Measurements from ENCODE around the gene TPD52L2. TPM values are rescaled to one million over a fixed set of nuclear protein-coding genes. Genes with fewer than 3 reads are reported as not detected.
A peak's percentile ranks its signal among the peaks of the same experiment; 100 is the strongest.

The TPD52L2 gene
- total RNA-seq, 1 experiment from 2014 or later: 147 TPM

DNA sequence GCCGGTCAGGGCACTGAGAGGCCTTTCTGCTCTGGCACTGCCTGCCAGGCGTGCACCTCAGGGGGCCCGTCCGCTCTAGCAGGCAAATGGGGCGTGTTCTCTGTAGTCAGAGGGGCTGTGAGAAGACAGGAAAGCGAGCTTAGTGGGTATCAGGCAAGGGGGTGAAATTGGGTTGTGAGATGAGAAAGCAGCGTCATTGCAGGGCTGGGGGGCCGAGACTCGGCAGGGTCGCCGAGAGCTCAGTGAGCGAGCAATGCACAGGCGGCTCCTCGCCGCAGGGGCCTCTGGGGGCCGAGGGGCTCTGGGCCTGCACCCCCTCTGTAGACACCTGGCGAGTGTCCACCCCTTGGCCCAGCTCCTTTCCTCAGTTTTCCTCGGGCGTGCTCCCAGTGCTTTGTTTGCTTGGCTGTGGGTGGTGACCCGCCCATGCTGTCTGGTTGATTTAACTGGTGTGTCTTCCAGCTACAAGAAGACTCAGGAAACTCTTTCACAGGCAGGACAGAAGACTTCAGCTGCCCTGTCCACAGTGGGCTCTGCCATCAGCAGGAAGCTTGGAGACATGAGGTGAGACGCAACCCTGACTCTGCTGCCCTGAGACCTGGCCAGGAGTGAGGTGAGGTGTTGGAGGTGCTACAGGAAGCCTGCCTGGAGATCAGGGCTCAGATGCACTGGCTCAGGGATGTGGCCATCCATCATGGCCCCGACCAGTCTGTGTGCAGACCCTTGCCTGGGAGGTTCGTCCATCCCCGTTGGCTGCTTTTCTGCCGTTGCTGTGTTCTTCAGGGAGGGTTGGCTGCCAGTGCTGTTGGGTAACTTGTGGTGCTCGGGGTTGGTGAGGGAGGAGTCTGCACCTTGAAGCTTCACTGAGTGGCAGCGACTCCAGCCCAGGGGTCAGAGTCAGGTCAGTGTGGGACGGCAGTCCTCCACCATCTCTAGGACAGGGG is 17.5 kb downstream of the TPD52L2 start:
- DNase-seq: no peak
- H2AFZ ChIP-seq (ENCODE audit: low read length): no peak overlapping the region
- CTCF ChIA-PET: no interaction called here
- peak; percentile 32; the same call in 1 of the 2 replicates for ATAC-seq
- no peak for TF ChIP-seq EZH2 (IDR thresholded peaks at IDR 0.05; ENCODE audit: low read length, unreplicated experiment)
- TF ChIP-seq CTCF (conservative IDR thresholded peaks at IDR 0.05; ENCODE audit: low read depth, low read length): no peak
- TF ChIP-seq EZH2phosphoT487 (IDR thresholded peaks at IDR 0.05; ENCODE audit: borderline replicate concordance, low read length): no peak
- POLR2A ChIA-PET (ENCODE audit: unreplicated experiment): interaction anchor here (1.1 kb wide), 1 partner anchor 12 kb away, joined by 5 read pairs; no protein-coding TSS in a partner anchor
- BruUV-seq (replicated peaks): no TSS peak
- H3K36me3 ChIP-seq (ENCODE audit: low read depth, low read length): peaks cover 58% of the 10 kb centered on the region
- no peak overlapping the region for H3K4me3 ChIP-seq (ENCODE audit: low read length)
- H3K9ac ChIP-seq (ENCODE audit: low read length): no peak overlapping the region
- no peaks in the 10 kb centered on the region for H3F3A ChIP-seq (ENCODE audit: low read length, unreplicated experiment)
- intact Hi-C loops (cut with micrococcal nuclease): no loop called here
- H3K4me2 ChIP-seq (ENCODE audit: low read length): no peak overlapping the region
- peaks cover 43% of the 10 kb centered on the region for H4K20me1 ChIP-seq (ENCODE audit: low read length)
- no peak overlapping the region for H3K27ac ChIP-seq (ENCODE audit: low read length)
- H3K9me3 ChIP-seq (ENCODE audit: low read length): no peaks in the 10 kb centered on the region
- H3K79me2 ChIP-seq (ENCODE audit: low read length): peaks cover 66% of the 10 kb centered on the region
- H3K4me1 ChIP-seq (ENCODE audit: insufficient read depth, low read length): 0 out of 2 replicates have a peak, but pooled peaks cover 8% of the 10 kb centered on the region
- no peaks in the 10 kb centered on the region for H3K9me2 ChIP-seq (replicated peaks; ENCODE audit: low read length)
- H3K27me3 ChIP-seq (ENCODE audit: low read length): no peaks in the 10 kb centered on the region

DNA sequence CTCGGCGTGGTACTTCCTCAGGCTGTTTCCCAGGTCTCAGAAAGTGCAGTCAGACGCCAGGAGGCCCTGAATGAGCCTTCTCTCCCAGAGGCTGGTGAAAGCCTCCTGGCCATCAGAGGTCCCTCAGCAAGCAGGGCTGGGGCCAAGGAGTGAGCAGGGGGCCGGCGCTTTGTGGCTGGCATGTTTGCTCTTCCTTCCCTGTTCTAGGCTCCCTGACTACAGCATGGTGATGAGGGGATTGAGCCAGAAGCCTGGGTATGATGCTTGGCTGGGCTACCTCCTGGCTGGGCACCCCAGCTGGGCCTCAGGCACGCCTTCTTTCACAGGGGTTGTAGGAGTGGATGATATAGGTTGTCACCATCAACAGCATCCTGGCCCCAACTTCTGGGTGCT is 18.1 kb downstream of the TPD52L2 start:
- H3K79me2 ChIP-seq (ENCODE audit: low read length): peaks cover 64% of the 10 kb centered on the region
- ChIA-PET POLR2A (ENCODE audit: unreplicated experiment) (interaction anchor here (1.1 kb wide), 1 partner anchor 11 kb away, joined by 5 read pairs; no protein-coding TSS in a partner anchor), CTCF (no interaction called here)
- no peak overlapping the region for H3K9ac ChIP-seq (ENCODE audit: low read length)
- H3K36me3 ChIP-seq (ENCODE audit: low read depth, low read length): peaks cover 58% of the 10 kb centered on the region
- DNase-seq: no peak
- no peak overlapping the region for H3K27ac ChIP-seq (ENCODE audit: low read length)
- H3K9me2 ChIP-seq (replicated peaks; ENCODE audit: low read length): no peaks in the 10 kb centered on the region
- no peaks in the 10 kb centered on the region for H3F3A ChIP-seq (ENCODE audit: low read length, unreplicated experiment)
- no peaks in the 10 kb centered on the region for H3K27me3 ChIP-seq (ENCODE audit: low read length)
- TF ChIP-seq EZH2 (IDR thresholded peaks at IDR 0.05; ENCODE audit: low read length, unreplicated experiment): no peak
- TF ChIP-seq EZH2phosphoT487 (IDR thresholded peaks at IDR 0.05; ENCODE audit: borderline replicate concordance, low read length): no peak
- no peak for TF ChIP-seq CTCF (conservative IDR thresholded peaks at IDR 0.05; ENCODE audit: low read depth, low read length)
- 0 out of 2 replicates have a peak, but pooled peaks cover 8% of the 10 kb centered on the region for H3K4me1 ChIP-seq (ENCODE audit: insufficient read depth, low read length)
- no peak overlapping the region for H3K4me2 ChIP-seq (ENCODE audit: low read length)
- no peak overlapping the region for H2AFZ ChIP-seq (ENCODE audit: low read length)
- no TSS peak for BruUV-seq (replicated peaks)
- no peaks in the 10 kb centered on the region for H3K9me3 ChIP-seq (ENCODE audit: low read length)
- ATAC-seq: no peak
- H4K20me1 ChIP-seq (ENCODE audit: low read length): peaks cover 41% of the 10 kb centered on the region
- no peak overlapping the region for H3K4me3 ChIP-seq (ENCODE audit: low read length)
- intact Hi-C loops (cut with micrococcal nuclease): no loop called here

All from PC-3 (cell line).